Adrenal gland (tissue), 12 donors: Measurements from ENCODE around the gene SCGB2B2. TPM values are rescaled to one million over a fixed set of nuclear protein-coding genes. Genes with fewer than 3 reads are reported as not detected.
"Not testable (repeated sequence)": the region's sequence is repeated elsewhere in the genome, so short reads cannot be mapped to it uniquely, and the experiment has no call there.

ENCODE experiments used
- DNase-seq, 7 donors: peaks; one replicate each; pipeline ENCODE4 v3.0.0-alpha.2; 2019 to 2020
- H3K27ac ChIP-seq, 5 donors: fragments of 200-600 bp; sonication (generic) in 4 of 5; 1 replicate in 3 of 5; 2 replicates in 2 of 5; pipeline versions ENCODE4 v1.5.1 to v1.8.0; 2016 to 2020; ENCODE audit warnings: mild to moderate bottlenecking in 1 of 5
- H3K27me3 ChIP-seq: fragments of 200-600 bp; 2 replicates; pipeline ENCODE4 v1.8.0; 2021
- H3K36me3 ChIP-seq, 2 donors: fragments of 200-600 bp; replicated peaks in 1 of 2; 1 replicate in 1 of 2; 2 replicates in 1 of 2; pipeline versions ENCODE4 v1.5.1 to v1.8.0; 2018 to 2022
- H3K4me1 ChIP-seq, 2 donors: fragments of 200-600 bp; replicated peaks in 1 of 2; 1 replicate in 1 of 2; 2 replicates in 1 of 2; pipeline versions ENCODE4 v1.5.1 to v1.8.0; 2018 to 2021
- H3K4me3 ChIP-seq, 4 donors: fragments of 200-600 bp; sonication (generic) in 3 of 4; one replicate each; pipeline ENCODE4 v1.5.1; 2016 to 2018
- H3K9me3 ChIP-seq, 3 donors: fragments of 200-600 bp; sonication (generic) in 1 of 3; replicated peaks in 1 of 3; 1 replicate in 2 of 3; 2 replicates in 1 of 3; pipeline versions ENCODE4 v1.5.1 to v1.8.0; 2016 to 2021
- POLR2A ChIP-seq, 2 donors: fragments of 450-650 bp; IDR thresholded peaks; one replicate each; pipeline ENCODE4 v1.6.1; 2017; ENCODE audit warnings: antibody characterized with exemption in 2 of 2, mild to moderate bottlenecking in 2 of 2, moderate library complexity in 1 of 2
- WGBS, 4 donors: extraction: QIAGEN DNeasy Blood & Tissue Kit in 2 of 4; methylation state at CpG; one replicate each; pipeline versions ENCODE4 v1.1.5 to v1.1.7; 2013 to 2017; 5-methylcytosine and 5-hydroxymethylcytosine counted together
- intact Hi-C, 2 donors: fragments of 100-400 bp; cut with DNase I; formaldehyde crosslinking; loops; one replicate each; pipeline versions ENCODE4 v1.14.1 to v1.15.0; 2022 to 2023
- polyA plus RNA-seq, 3 donors: library from polyadenylated mRNA; stranded (reverse); fragments of 200-250 nt in 2 of 3; fragments of 350-450 nt in 1 of 3; fragmentation: Illumina TruSeq in 1 of 3; extraction: RNeasy Lipid Tissue Mini Kit (QIAGEN cat#74804) in 1 of 3; gene quantifications; one replicate each; pipeline ENCODE4 v1.2.3, GENCODE V29; 2013 to 2014
- total RNA-seq, 9 donors: library from RNA; depleted of rRNA in 4 of 9; stranded (reverse); fragments of >200 nt in 4 of 9; fragments of 120-200 nt in 1 of 9; fragmentation: NEBNext Ultra II Directional in 1 of 9; extraction: Animal tissue kit (Norgen Biotek cat#: 25700) in 1 of 9; gene quantifications; one replicate each; pipeline versions ENCODE4 v1.1.0 to v1.2.4, GENCODE V29; 2013 to 2023
- TF ChIP-seq, protein P1 (sequence below), 6 experiments: fragments of 450-650 bp in 4 of 6; fragments of 200-600 bp in 2 of 6; sonication (generic) in 1 of 6; IDR thresholded peaks; 1 replicate in 5 of 6; 2 replicates in 1 of 6; pipeline versions ENCODE4 v1.5.1 to v1.8.0; 2016 to 2021; ENCODE audit warnings: antibody characterized with exemption in 6 of 6, mild to moderate bottlenecking in 2 of 6, moderate library complexity in 1 of 6
- donor health status: healthy with polysubstance abuse.
- donor health status: Bipolar disorder and iron deficiency.
- donor health status: DM: yes; HTN: yes; CAD: no.
- donor health status: DM: no; HTN: no; CAD: no.
- donor health status: DM: no; HTN: no; CAD: no.
- donor health status: DM: yes; HTN: yes; CAD: no.

Gene SCGB2B2
- total and polyA plus RNA-seq, 12 donors = 0.27 to 2.3 (median 0.83) TPM; not detected in 1

DNA sequence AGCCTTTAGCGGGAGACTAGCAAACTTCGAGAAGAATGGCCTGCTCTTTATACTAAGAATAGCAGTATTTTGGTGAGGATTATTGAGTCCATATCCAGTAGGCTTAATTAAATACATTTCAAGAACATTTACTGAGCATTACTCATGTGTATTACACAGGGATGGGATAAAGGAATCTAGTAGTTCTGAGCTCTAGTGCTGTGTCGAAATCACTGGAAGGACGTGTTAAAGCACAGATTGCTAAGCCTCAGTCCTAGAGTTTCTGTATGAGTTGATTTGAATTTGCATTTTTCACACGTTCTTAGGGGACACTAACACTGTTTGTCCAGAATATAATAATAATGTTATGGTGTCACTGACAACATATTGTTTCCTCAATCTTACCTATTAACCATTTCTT is 9.5 kb upstream of the SCGB2B2 start:
- H3K4me1 ChIP-seq = no peaks in the 10 kb centered on the region
- TF ChIP-seq, protein P1, sequence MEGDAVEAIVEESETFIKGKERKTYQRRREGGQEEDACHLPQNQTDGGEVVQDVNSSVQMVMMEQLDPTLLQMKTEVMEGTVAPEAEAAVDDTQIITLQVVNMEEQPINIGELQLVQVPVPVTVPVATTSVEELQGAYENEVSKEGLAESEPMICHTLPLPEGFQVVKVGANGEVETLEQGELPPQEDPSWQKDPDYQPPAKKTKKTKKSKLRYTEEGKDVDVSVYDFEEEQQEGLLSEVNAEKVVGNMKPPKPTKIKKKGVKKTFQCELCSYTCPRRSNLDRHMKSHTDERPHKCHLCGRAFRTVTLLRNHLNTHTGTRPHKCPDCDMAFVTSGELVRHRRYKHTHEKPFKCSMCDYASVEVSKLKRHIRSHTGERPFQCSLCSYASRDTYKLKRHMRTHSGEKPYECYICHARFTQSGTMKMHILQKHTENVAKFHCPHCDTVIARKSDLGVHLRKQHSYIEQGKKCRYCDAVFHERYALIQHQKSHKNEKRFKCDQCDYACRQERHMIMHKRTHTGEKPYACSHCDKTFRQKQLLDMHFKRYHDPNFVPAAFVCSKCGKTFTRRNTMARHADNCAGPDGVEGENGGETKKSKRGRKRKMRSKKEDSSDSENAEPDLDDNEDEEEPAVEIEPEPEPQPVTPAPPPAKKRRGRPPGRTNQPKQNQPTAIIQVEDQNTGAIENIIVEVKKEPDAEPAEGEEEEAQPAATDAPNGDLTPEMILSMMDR (IDR thresholded peaks at IDR 0.05) = no peak
- no peak for TF ChIP-seq POLR2A (IDR thresholded peaks at IDR 0.05)
- H3K27ac ChIP-seq = no peak overlapping the region
- no peak for DNase-seq
- intact Hi-C loops = no loop called here
- peaks cover 0 to 27% of the 10 kb centered on the region in 2 donors for H3K36me3 ChIP-seq
- no peaks in the 10 kb centered on the region for H3K27me3 ChIP-seq
- peaks cover 0 to 31% (median 10%) of the 10 kb centered on the region in 3 donors for H3K9me3 ChIP-seq
- no peak overlapping the region for H3K4me3 ChIP-seq
- WGBS, 4 donors = 91 to 96% (median 93%) methylated on average over 5 of the region's 5 CpGs

DNA sequence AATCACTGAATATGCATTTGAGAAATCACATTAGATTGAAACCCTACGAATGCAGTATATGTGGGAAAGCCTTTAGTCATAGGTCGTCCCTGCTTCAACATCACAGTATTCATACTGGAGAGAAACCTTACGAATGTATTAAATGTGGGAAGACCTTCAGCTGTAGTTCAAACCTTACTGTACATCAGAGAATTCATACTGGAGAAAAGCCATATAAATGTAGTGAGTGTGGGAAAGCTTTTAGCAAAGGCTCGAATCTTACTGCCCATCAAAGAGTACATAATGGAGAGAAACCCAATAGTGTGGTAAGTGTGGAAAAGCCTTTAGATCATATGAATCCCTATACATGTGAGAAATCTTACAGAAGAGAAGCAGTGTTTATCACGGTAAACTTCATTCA is 8.3 kb upstream of the SCGB2B2 start:
- H3K36me3 ChIP-seq = peaks cover 0 to 29% of the 10 kb centered on the region in 2 donors
- H3K27ac ChIP-seq, H3K4me3 ChIP-seq, H3K27me3 ChIP-seq, intact Hi-C loops, H3K4me1 ChIP-seq, DNase-seq: not testable (repeated sequence)
- peaks cover 0 to 43% (median 10%) of the 10 kb centered on the region in 3 donors for H3K9me3 ChIP-seq
- WGBS, 4 donors = 77 to 97% (median 92%) methylated on average over 5 of the region's 5 CpGs

DNA sequence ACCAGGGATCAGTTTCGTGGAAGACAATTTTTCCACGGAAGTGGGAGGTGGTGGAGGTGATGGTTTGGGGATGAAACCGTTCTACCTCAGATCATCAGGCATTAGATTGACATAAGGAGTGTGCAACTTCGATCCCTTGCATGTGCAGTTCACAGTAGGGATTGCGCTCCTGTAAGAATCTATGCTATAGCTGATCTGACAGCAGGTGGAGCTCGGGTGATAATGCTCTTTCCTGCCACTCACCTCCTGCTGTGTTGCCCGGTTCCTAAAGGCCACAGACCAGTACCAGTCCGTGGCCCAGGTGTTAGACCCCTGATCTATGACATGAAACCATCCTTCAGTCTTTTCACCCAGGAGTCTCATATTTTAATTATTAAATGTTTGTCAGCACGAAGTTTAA is 4.5 kb upstream of the SCGB2B2 start:
- intact Hi-C loops = no loop called here

DNA sequence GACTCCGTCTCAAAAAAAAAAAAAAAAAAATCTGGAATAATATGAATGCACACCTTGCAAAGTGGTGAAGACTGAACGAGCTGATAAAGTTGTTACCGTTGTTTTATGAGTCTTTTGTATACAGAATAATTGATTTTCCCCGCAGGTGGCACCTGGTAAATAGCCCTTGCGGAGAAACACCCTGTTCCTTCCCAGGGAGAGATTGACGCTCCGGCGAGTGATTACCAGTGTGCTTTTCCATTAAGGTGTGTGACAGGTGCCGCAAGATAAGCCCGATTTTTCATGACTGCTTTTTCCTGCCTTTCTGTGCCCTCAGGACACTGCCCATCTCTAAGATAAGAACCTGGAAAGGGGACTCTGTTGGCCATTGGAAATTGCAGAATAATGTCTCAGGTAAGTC is 1.5 kb upstream of the SCGB2B2 start:
- H3K27ac ChIP-seq = peak overlapping the region in 3 of 5 donors; percentile 94 to 100 (median 98)
- H3K9me3 ChIP-seq = peaks cover 0 to 19% (median 0%) of the 10 kb centered on the region in 3 donors
- no peak for TF ChIP-seq POLR2A (IDR thresholded peaks at IDR 0.05)
- TF ChIP-seq, protein P1 (IDR thresholded peaks at IDR 0.05) = no peak
- H3K27me3 ChIP-seq = no peaks in the 10 kb centered on the region
- H3K4me3 ChIP-seq = peak overlapping the region in 2 of 4 donors; percentile 82 to 98
- 59 to 64% (median 61%) methylated on average over 10 of the region's 10 CpGs for WGBS, 4 donors
- peaks cover 4 to 30% of the 10 kb centered on the region in 2 donors for H3K4me1 ChIP-seq
- intact Hi-C loops = no loop called here
- DNase-seq = no peak
- H3K36me3 ChIP-seq = peaks cover 0 to 30% of the 10 kb centered on the region in 2 donors

More for the DNA sequence above, 4.5 kb upstream of the SCGB2B2 start:
- DNase-seq = no peak
- H3K4me3 ChIP-seq = no peak overlapping the region
- H3K9me3 ChIP-seq = peaks cover 0 to 44% (median 10%) of the 10 kb centered on the region in 3 donors
- peaks cover 0 to 40% of the 10 kb centered on the region in 2 donors for H3K36me3 ChIP-seq
- H3K27me3 ChIP-seq = no peaks in the 10 kb centered on the region
- TF ChIP-seq, protein P1 (IDR thresholded peaks at IDR 0.05) = no peak
- TF ChIP-seq POLR2A (IDR thresholded peaks at IDR 0.05) = no peak
- H3K27ac ChIP-seq = no peak overlapping the region
- 96 to 99% (median 99%) methylated on average over 6 to 9 of the region's 9 CpGs for WGBS, 4 donors
- peaks cover 3 to 20% of the 10 kb centered on the region in 2 donors for H3K4me1 ChIP-seq

DNA sequence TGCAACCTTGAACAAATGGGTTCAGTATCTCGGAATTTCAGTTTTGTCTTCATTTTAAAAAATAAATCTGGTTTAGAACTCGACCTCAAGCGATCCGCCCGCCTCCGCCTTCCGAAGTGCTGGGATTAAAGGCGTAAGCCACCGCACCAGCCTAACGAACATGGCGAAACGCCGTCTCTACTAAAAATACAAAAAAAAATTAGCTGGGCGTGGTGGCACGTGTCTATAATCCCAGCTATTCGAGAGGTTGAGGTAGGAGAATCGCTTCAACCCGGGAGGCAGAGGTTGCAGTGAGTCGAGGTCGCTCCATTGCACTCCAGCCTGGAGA is 1.1 kb upstream of the SCGB2B2 start:
- H3K27me3 ChIP-seq = no peaks in the 10 kb centered on the region
- H3K9me3 ChIP-seq = peaks cover 0 to 16% (median 0%) of the 10 kb centered on the region in 3 donors
- peaks cover 0 to 26% of the 10 kb centered on the region in 2 donors for H3K36me3 ChIP-seq
- H3K4me1 ChIP-seq = peaks cover 4 to 30% of the 10 kb centered on the region in 2 donors
- intact Hi-C loops = no loop called here
- H3K4me3 ChIP-seq = peak overlapping the region in 2 of 4 donors; percentile 82 to 98
- 4 to 10% (median 5%) methylated on average over 20 of the region's 20 CpGs for WGBS, 4 donors
- TF ChIP-seq, protein P1 (IDR thresholded peaks at IDR 0.05) = no peak
- no peak for TF ChIP-seq POLR2A (IDR thresholded peaks at IDR 0.05)
- peak overlapping the region; percentile 88 to 100 (median 98) for H3K27ac ChIP-seq
- DNase-seq = no peak
